ENCODE data around the gene OSBPL1A. TPM values are rescaled to one million over a fixed set of nuclear protein-coding genes. Genes with fewer than 3 reads are reported as not detected.

The OSBPL1A gene
- total RNA-seq, 1 donor from 2014 or later = 50.6 TPM

DNA sequence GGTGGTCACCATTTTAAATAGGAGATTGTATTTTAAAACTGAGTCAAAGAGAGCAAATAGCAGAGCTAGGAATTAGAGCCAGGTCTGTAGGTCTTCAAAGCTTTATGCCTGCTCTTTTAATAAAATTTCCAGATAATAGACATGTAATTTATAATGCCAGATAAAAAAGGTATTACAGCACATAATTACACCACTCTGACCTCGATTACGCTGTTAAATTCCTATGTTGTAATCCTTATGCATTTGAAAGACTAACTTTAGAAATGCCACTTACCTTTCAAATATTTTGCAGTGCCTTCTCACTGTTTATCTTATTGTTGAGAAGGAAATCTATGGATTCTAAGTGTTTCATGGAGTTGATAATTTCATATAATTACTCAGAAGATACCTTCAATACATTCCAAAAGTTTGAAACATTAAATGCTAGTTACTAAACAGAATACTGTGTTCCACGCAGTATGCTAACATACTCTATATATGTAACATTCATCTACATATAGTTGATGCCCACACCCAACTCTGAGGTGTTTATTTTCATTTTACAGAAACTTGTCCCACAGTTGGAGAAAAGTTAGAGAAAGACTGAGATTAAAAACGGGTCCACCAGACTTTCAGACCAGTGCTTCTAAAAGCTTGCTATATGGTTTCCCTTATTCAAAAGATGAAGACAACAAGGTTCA lies 120.0 kb downstream of the OSBPL1A start:
- no peak for DNase-seq
- intact Hi-C loops (cut with DNase I) = no loop called here
- H3K27ac ChIP-seq = no peak overlapping the region
- H3K9me3 ChIP-seq = no peaks in the 10 kb centered on the region
- no peaks in the 10 kb centered on the region for H3K27me3 ChIP-seq (ENCODE audit: low read depth)
- H3K36me3 ChIP-seq = no peaks in the 10 kb centered on the region
- H3K4me1 ChIP-seq = peaks cover 25% of the 10 kb centered on the region
- no peak overlapping the region for H3K4me3 ChIP-seq
- ATAC-seq = no peak
- TF ChIP-seq, protein P1, sequence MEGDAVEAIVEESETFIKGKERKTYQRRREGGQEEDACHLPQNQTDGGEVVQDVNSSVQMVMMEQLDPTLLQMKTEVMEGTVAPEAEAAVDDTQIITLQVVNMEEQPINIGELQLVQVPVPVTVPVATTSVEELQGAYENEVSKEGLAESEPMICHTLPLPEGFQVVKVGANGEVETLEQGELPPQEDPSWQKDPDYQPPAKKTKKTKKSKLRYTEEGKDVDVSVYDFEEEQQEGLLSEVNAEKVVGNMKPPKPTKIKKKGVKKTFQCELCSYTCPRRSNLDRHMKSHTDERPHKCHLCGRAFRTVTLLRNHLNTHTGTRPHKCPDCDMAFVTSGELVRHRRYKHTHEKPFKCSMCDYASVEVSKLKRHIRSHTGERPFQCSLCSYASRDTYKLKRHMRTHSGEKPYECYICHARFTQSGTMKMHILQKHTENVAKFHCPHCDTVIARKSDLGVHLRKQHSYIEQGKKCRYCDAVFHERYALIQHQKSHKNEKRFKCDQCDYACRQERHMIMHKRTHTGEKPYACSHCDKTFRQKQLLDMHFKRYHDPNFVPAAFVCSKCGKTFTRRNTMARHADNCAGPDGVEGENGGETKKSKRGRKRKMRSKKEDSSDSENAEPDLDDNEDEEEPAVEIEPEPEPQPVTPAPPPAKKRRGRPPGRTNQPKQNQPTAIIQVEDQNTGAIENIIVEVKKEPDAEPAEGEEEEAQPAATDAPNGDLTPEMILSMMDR (IDR thresholded peaks at IDR 0.05) = no peak

DNA sequence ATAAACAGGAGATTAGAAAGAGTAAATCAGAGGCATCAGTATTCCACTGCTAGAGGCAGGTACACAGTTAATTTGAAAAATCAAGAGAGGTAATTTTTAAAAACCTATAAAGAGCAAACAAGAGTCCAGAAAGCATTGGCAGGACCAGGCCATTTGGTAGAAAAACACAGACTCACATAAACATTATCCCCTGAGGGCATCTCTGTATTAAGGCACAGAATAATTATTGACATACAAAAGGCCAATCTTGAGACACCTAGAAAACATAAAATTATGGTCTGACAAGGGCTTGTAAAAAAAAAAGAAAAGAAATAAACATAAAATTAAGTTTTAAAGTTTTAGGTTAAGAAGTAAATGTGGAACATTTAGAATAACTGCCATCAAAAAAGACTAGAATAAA lies 120.6 kb downstream of the OSBPL1A start:
- Histone ChIP-seq H3K4me3 (no peak overlapping the region), H3K27me3 (ENCODE audit: low read depth) (no peaks in the 10 kb centered on the region), H3K27ac (no peak overlapping the region), H3K36me3 (no peaks in the 10 kb centered on the region), H3K4me1 (peaks cover 30% of the 10 kb centered on the region), H3K9me3 (no peaks in the 10 kb centered on the region)
- DNase-seq (no peak), ATAC-seq (no peak)
- TF ChIP-seq, protein P1 (IDR thresholded peaks at IDR 0.05) = no peak
- intact Hi-C loops (cut with DNase I) = no loop called here

- TF ChIP-seq, protein P1 (IDR thresholded peaks at IDR 0.05) = no peak
- Histone ChIP-seq H3K27ac (peak overlapping the region; percentile 3), H3K36me3 (no peaks in the 10 kb centered on the region), H3K4me3 (no peak overlapping the region), H3K9me3 (no peaks in the 10 kb centered on the region), H3K27me3 (ENCODE audit: low read depth) (no peaks in the 10 kb centered on the region), H3K4me1 (peaks cover 45% of the 10 kb centered on the region)
- intact Hi-C loops (cut with DNase I) = no loop called here
- DNase-seq = peak; percentile 53
- peak; percentile 13 to 47 for ATAC-seq
These were observed 122.8 kb downstream of the OSBPL1A start for GRCh38 chr18:24274837-24275236.

DNA sequence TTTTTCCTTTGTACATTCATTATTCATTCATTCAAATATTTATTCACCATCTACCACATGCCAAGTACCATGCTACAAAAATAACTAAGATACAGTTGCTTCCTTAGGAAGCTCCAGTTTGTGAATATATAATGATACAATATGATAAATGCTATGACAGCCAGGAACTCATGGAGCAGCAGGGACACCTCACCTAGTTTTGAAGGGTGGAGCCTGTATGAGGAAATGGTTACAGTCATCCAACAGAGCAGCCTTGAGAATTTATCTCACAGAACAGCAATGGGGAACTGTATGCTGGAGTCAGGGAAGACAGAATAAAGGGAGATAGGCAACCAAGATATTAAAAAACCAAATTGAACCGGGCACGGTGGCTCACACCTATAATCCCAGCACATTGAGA lies 124.0 kb downstream of the OSBPL1A start:
- Histone ChIP-seq H3K4me1 (peaks cover 46% of the 10 kb centered on the region), H3K36me3 (no peaks in the 10 kb centered on the region), H3K9me3 (no peaks in the 10 kb centered on the region), H3K27ac (no peak overlapping the region), H3K27me3 (ENCODE audit: low read depth) (no peaks in the 10 kb centered on the region), H3K4me3 (no peak overlapping the region)
- TF ChIP-seq, protein P1 (IDR thresholded peaks at IDR 0.05) = no peak
- ATAC-seq (no peak), DNase-seq (no peak)
- intact Hi-C loops (cut with DNase I) = no loop called here

DNA sequence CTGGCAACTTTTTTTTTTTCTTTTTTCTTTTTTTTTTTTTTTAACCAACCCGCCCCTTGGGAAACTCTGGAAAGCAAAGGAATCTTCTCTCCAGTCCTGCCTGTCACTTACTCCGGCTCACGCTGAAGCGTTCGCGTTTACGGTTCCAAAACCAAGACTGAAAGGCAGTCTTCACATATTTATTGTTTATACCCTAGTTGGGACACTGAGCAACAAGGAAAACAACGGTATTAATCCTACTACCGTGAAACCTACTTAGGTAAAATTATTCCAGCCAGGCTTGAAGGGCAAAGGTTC lies 125.4 kb downstream of the OSBPL1A start:
- intact Hi-C loops (cut with DNase I) = no loop called here

More for the DNA sequence above, 125.4 kb downstream of the OSBPL1A start:
- ATAC-seq (no peak), DNase-seq (no peak)
- Histone ChIP-seq H3K36me3 (no peaks in the 10 kb centered on the region), H3K27me3 (ENCODE audit: low read depth) (no peaks in the 10 kb centered on the region), H3K4me3 (peak overlapping the region; percentile 82), H3K4me1 (peaks cover 46% of the 10 kb centered on the region), H3K27ac (peak overlapping the region; percentile 85), H3K9me3 (no peaks in the 10 kb centered on the region)
- TF ChIP-seq, protein P1 (IDR thresholded peaks at IDR 0.05) = no peak
